K562 (cell line): ENCODE measurements around the gene BAK1. TPM values are rescaled to one million over a fixed set of nuclear protein-coding genes. Genes with fewer than 3 reads are reported as not detected.

Source experiments
- ATAC-seq: fragments of 200-7000 bp; cut with Tn5 transposase; 3 replicates; pipeline ENCODE4 v1.9.1; 2020; ENCODE audit warnings: moderate library complexity
- BruUV-seq: library from RNA; stranded (reverse); fragments of 400-500 nt; replicated peaks from 2 replicates; lab custom pipeline; 2021; lab: Mats Ljungman, UMichigan
- CTCF ChIA-PET: fragments of 300-600 bp; formaldehyde crosslinking; extraction: SDS; loops from one replicate; lab custom pipeline; 2021; ENCODE audit warnings: low intra/inter-chr PET ratio; lab: Yijun Ruan, JAX
- POLR2A ChIA-PET: fragments of 300-600, 350-650 bp; sonication (Branson Sonifier 250); formaldehyde crosslinking; extraction: SDS; loops from one replicate; lab custom pipeline; 2021; ENCODE audit warnings: antibody characterized with exemption, inconsistent platforms; lab: Yijun Ruan, JAX
- DNase-seq, 4 experiments: peaks; one replicate each; pipeline versions ENCODE4 v3.0.0 to v3.0.0-alpha.2; 2011 to 2018; ENCODE audit warnings: low spot score in 3 of 4, mixed read lengths in 3 of 4; ENCODE audit errors: extremely low read depth in 1 of 4
- FAIRE-seq: peaks from 2 replicates; lab custom pipeline; 2011; peaks lifted over from hg19 to GRCh38; lab: Jason Lieb, UNC
- H2AFZ ChIP-seq: 2 replicates; pipeline ENCODE4 v1.6.0; 2011; ENCODE audit warnings: low read depth, low read length, control low read depth, inconsistent platforms
- H3K27ac ChIP-seq: fragments of 200-600 bp; 3 replicates; pipeline ENCODE4 v1.8.0; 2011; ENCODE audit warnings: low read depth, mild to moderate bottlenecking, control low read depth, inconsistent platforms, low read length, moderate library complexity, mixed read lengths; ENCODE audit errors: extremely low read depth
- H3K27me3 ChIP-seq, 2 experiments: fragments of 300-600 bp in 1 of 2; 2 replicates in 1 of 2; 3 replicates in 1 of 2; pipeline versions ENCODE4 v1.6.0 to v1.8.0; 2011; ENCODE audit warnings: inconsistent platforms in 2 of 2, low read length in 2 of 2, mild to moderate bottlenecking in 1 of 2, mixed read lengths in 1 of 2, moderate library complexity in 1 of 2; ENCODE audit not compliant: control insufficient read depth in 2 of 2, insufficient read depth in 2 of 2
- H3K36me3 ChIP-seq: fragments of 300-600 bp; 3 replicates; pipeline ENCODE4 v1.8.0; 2011; ENCODE audit warnings: mild to moderate bottlenecking, low read length, inconsistent platforms; ENCODE audit not compliant: control insufficient read depth, insufficient read depth
- H3K4me1 ChIP-seq, 2 experiments: fragments of 200-600 bp in 1 of 2; replicated peaks in 1 of 2; 2 replicates in 1 of 2; 3 replicates in 1 of 2; pipeline versions ENCODE4 v1.5.1 to v1.8.0; 2011; ENCODE audit warnings: inconsistent platforms in 2 of 2, low read length in 2 of 2, mild to moderate bottlenecking in 1 of 2, mixed read lengths in 1 of 2, moderate library complexity in 1 of 2; ENCODE audit not compliant: control insufficient read depth in 2 of 2, insufficient read depth in 2 of 2
- H3K4me2 ChIP-seq: 2 replicates; pipeline ENCODE4 v1.6.1; 2011; ENCODE audit warnings: low read length, control low read depth, inconsistent platforms, mixed read lengths; ENCODE audit not compliant: insufficient read depth
- H3K4me3 ChIP-seq: fragments of 200-600 bp; sonication (generic), shearing (Covaris generic); 2 replicates; pipeline ENCODE4 v1.5.1; 2016; ENCODE audit warnings: control low read depth, inconsistent platforms
- H3K79me2 ChIP-seq: fragments of 200-600 bp; 3 replicates; pipeline ENCODE4 v1.8.0; 2011; ENCODE audit warnings: low read length, inconsistent platforms; ENCODE audit not compliant: control insufficient read depth, insufficient read depth
- H3K9ac ChIP-seq, 2 experiments: 2 replicates each; pipeline versions ENCODE4 v1.6.0 to v1.6.1; 2011; ENCODE audit warnings: low read depth in 2 of 2, low read length in 2 of 2, control low read depth in 1 of 2, inconsistent platforms in 1 of 2, mild to moderate bottlenecking in 1 of 2, mixed read lengths in 1 of 2; ENCODE audit not compliant: insufficient read depth in 1 of 2
- H3K9me1 ChIP-seq: one replicate; pipeline ENCODE4 v1.6.0; 2011; ENCODE audit warnings: inconsistent platforms, mild to moderate bottlenecking, low read length, moderate library complexity; ENCODE audit not compliant: control insufficient read depth, insufficient read depth
- H3K9me3 ChIP-seq: replicated peaks from 2 replicates; pipeline ENCODE4 v1.5.1; 2011; ENCODE audit warnings: low read depth, low read length, inconsistent platforms; ENCODE audit not compliant: control insufficient read depth, insufficient read depth
- H4K20me1 ChIP-seq: replicated peaks from 2 replicates; pipeline ENCODE4 v1.6.1; 2011; ENCODE audit warnings: low read length, inconsistent platforms, mixed read lengths; ENCODE audit not compliant: control insufficient read depth, insufficient read depth
- MEF2A ChIP-seq: IDR thresholded peaks from 2 replicates; pipeline ENCODE4 v1.6.1; 2011; ENCODE audit warnings: low read depth, mild to moderate bottlenecking, low read length, moderate library complexity; ENCODE audit not compliant: control insufficient read depth
- NR2F6 ChIP-seq: fragments of 450-650 bp; formaldehyde crosslinking; IDR thresholded peaks from 2 replicates; pipeline ENCODE4 v1.4.0; 2020; ENCODE audit warnings: mild to moderate bottlenecking
- NR3C1 ChIP-seq: sonication (generic); formaldehyde crosslinking; IDR thresholded peaks from 2 replicates; pipeline ENCODE4 v1.8.1; 2022; ENCODE audit warnings: missing genetic modification reagents
- PHTF2 ChIP-seq: fragments of 250-450 bp; sonication (Bioruptor Pico); IDR thresholded peaks from 2 replicates; pipeline ENCODE4 v1.5.0; 2021; ENCODE audit warnings: mild to moderate bottlenecking
- POLR3G ChIP-seq: IDR thresholded peaks from 2 replicates; pipeline ENCODE4 v1.6.1; 2011; ENCODE audit not compliant: insufficient read length, insufficient replicate concordance; ENCODE audit errors: extremely low read depth
- ZNF232 ChIP-seq: sonication (generic); formaldehyde crosslinking; IDR thresholded peaks from 2 replicates; pipeline ENCODE4 v1.8.0; 2022; ENCODE audit warnings: mild to moderate bottlenecking, missing genetic modification reagents
- ZNF444 ChIP-seq: fragments of 250-450 bp; sonication (Bioruptor Pico); IDR thresholded peaks from 2 replicates; pipeline ENCODE4 v1.4.0; 2020; ENCODE audit warnings: mild to moderate bottlenecking, moderate library complexity
- WGBS: fragments of 100-300 bp; shearing (Covaris generic); methylation state at CpG from one replicate; pipeline ENCODE4 v1.1.6; 2016; ENCODE audit warnings: low coverage, mixed read lengths; ENCODE audit not compliant: insufficient coverage; ENCODE audit errors: missing lambda C conversion rate; 5-methylcytosine and 5-hydroxymethylcytosine counted together
- in situ Hi-C: fragments of 300-500 bp; cut with MboI; formaldehyde crosslinking; loops from 4 replicates; pipeline ENCODE4 v1.15.0; 2018; ENCODE audit warnings: inconsistent platforms, mixed read lengths
- intact Hi-C: fragments of 100-400 bp; cut with micrococcal nuclease; formaldehyde crosslinking; loops from 2 replicates; pipeline ENCODE4 v1.14.2; 2022
- polyA plus RNA-seq, 8 experiments: library from polyadenylated mRNA; depleted of rRNA in 4 of 8; stranded (reverse) in 5 of 8; unstranded in 3 of 8; fragments of >200 nt; fragmentation: Nextera tagmentation in 2 of 8; fragmentation: Illumina TruSeq in 1 of 8; extraction: Ambion mirVana in 2 of 8; extraction: Trizol in 1 of 8; gene quantifications; 2 replicates each; pipeline versions ENCODE4 v1.2.1 to v1.2.3, GENCODE V29; 2011 to 2014; ENCODE audit warnings: inconsistent platforms in 1 of 8, missing spikeins in 1 of 8
- total RNA-seq, 7 experiments: library from RNA; depleted of rRNA in 6 of 7; stranded (reverse); fragments of >200 nt in 6 of 7; fragmentation: Illumina TruSeq in 2 of 7; extraction: Trizol in 2 of 7; gene quantifications; 2 replicates each; pipeline versions ENCODE4 v1.2.1 to v1.2.3, GENCODE V29; 2011 to 2021; ENCODE audit warnings: low replicate concordance in 1 of 7
- TF ChIP-seq, protein P1 (sequence below): sonication (generic); formaldehyde crosslinking; IDR thresholded peaks from 2 replicates; pipeline ENCODE4 v1.8.0; 2022; ENCODE audit warnings: mild to moderate bottlenecking, missing genetic modification reagents
- TF ChIP-seq, protein P2 (sequence below): fragments of 250-450 bp; sonication (Bioruptor Pico); IDR thresholded peaks from 2 replicates; pipeline ENCODE4 v1.4.0; 2020
- TF ChIP-seq, protein P3 (sequence below): sonication (generic); formaldehyde crosslinking; IDR thresholded peaks from 2 replicates; pipeline ENCODE4 v1.8.1; 2023; ENCODE audit warnings: mild to moderate bottlenecking, missing genetic modification reagents
- TF ChIP-seq, protein P4 (sequence below), 3 experiments: fragments of 200-800 bp in 1 of 3; fragments of 250-450 bp in 1 of 3; fragments of 450-650 bp in 1 of 3; sonication (Bioruptor Pico) in 1 of 3; sonication (Bioruptor generic) in 1 of 3; formaldehyde crosslinking in 1 of 3; IDR thresholded peaks; 2 replicates each; pipeline versions ENCODE4 v1.6.1 to v1.8.0; 2016 to 2022; ENCODE audit warnings: mild to moderate bottlenecking in 2 of 3, missing genetic modification characterization in 2 of 3, missing compliant biosample characterization in 1 of 3, moderate library complexity in 1 of 3

Gene BAK1
- total and polyA plus RNA-seq, 9 of the 15 experiments (the other 6 are each of a cell fraction or from before 2014, with no cell fraction given), result 5.4 to 30.7 (median 18.9) TPM

DNA sequence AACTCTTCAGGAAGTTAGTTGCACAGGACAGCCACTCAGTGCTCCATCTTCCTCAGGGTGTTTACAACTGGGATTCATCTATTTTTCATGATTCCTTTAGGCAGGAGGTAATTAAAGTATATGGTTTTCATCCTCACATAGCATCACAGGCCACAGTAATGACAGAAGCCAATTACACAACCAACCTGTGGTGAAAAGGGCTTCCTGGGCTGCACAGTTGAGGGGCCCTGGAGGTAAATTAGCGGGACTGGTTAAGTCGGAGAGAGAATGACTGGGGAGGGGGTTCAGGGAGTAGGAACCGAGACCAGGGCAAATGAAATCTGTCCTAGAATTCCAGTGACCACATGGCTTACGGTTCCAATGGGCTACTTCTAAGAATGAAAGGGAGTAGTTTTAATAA lies 37.0 kb downstream of the BAK1 start:
- Histone ChIP-seq H3K9ac (no peak overlapping the region), H2AFZ (no peak overlapping the region), H3K27me3 (no peaks in the 10 kb centered on the region), H3K4me2 (no peak overlapping the region), H4K20me1 (no peaks in the 10 kb centered on the region), H3K27ac (no peak overlapping the region), H3K4me3 (no peak overlapping the region), H3K36me3 (no peaks in the 10 kb centered on the region), H3K9me1 (no peaks in the 10 kb centered on the region), H3K79me2 (no peaks in the 10 kb centered on the region), H3K9me3 (no peaks in the 10 kb centered on the region), H3K4me1 (peaks cover 4 to 5% of the 10 kb centered on the region in 2 experiments; a peak in 3 of 5 replicates)
- CTCF ChIA-PET, result no interaction called here
- ATAC-seq (no peak), FAIRE-seq (no peak), DNase-seq (no peak)
- intact Hi-C loops (no loop called here), in situ Hi-C loops (no loop called here)
- BruUV-seq, result no TSS peak
- POLR2A ChIA-PET, result interaction anchor here (0.6 to 1.0 kb wide), 2 partner anchors 12 to 34 kb away, joined by 3 to 4 read pairs; no protein-coding TSS in a partner anchor
- 47% methylated on average over 4 of the region's 4 CpGs for WGBS
- TF ChIP-seq NR3C1, result no peak
- TF ChIP-seq, protein P1, sequence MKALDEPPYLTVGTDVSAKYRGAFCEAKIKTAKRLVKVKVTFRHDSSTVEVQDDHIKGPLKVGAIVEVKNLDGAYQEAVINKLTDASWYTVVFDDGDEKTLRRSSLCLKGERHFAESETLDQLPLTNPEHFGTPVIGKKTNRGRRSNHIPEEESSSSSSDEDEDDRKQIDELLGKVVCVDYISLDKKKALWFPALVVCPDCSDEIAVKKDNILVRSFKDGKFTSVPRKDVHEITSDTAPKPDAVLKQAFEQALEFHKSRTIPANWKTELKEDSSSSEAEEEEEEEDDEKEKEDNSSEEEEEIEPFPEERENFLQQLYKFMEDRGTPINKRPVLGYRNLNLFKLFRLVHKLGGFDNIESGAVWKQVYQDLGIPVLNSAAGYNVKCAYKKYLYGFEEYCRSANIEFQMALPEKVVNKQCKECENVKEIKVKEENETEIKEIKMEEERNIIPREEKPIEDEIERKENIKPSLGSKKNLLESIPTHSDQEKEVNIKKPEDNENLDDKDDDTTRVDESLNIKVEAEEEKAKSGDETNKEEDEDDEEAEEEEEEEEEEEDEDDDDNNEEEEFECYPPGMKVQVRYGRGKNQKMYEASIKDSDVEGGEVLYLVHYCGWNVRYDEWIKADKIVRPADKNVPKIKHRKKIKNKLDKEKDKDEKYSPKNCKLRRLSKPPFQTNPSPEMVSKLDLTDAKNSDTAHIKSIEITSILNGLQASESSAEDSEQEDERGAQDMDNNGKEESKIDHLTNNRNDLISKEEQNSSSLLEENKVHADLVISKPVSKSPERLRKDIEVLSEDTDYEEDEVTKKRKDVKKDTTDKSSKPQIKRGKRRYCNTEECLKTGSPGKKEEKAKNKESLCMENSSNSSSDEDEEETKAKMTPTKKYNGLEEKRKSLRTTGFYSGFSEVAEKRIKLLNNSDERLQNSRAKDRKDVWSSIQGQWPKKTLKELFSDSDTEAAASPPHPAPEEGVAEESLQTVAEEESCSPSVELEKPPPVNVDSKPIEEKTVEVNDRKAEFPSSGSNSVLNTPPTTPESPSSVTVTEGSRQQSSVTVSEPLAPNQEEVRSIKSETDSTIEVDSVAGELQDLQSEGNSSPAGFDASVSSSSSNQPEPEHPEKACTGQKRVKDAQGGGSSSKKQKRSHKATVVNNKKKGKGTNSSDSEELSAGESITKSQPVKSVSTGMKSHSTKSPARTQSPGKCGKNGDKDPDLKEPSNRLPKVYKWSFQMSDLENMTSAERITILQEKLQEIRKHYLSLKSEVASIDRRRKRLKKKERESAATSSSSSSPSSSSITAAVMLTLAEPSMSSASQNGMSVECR, result no peak
- no peak for TF ChIP-seq PHTF2
- TF ChIP-seq, protein P2, sequence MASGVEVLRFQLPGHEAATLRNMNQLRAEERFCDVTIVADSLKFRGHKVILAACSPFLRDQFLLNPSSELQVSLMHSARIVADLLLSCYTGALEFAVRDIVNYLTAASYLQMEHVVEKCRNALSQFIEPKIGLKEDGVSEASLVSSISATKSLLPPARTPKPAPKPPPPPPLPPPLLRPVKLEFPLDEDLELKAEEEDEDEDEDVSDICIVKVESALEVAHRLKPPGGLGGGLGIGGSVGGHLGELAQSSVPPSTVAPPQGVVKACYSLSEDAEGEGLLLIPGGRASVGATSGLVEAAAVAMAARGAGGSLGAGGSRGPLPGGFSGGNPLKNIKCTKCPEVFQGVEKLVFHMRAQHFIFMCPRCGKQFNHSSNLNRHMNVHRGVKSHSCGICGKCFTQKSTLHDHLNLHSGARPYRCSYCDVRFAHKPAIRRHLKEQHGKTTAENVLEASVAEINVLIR (CRISPR knock-in tag), result no peak
- TF ChIP-seq POLR3G, result no peak
- TF ChIP-seq ZNF232 (CRISPR knock-in tag), result no peak
- no peak for TF ChIP-seq MEF2A
- TF ChIP-seq, protein P3, sequence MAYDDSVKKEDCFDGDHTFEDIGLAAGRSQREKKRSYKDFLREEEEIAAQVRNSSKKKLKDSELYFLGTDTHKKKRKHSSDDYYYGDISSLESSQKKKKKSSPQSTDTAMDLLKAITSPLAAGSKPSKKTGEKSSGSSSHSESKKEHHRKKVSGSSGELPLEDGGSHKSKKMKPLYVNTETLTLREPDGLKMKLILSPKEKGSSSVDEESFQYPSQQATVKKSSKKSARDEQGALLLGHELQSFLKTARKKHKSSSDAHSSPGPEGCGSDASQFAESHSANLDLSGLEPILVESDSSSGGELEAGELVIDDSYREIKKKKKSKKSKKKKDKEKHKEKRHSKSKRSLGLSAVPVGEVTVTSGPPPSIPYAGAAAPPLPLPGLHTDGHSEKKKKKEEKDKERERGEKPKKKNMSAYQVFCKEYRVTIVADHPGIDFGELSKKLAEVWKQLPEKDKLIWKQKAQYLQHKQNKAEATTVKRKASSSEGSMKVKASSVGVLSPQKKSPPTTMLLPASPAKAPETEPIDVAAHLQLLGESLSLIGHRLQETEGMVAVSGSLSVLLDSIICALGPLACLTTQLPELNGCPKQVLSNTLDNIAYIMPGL (CRISPR knock-in tag), result no peak
- TF ChIP-seq ZNF444 (CRISPR knock-in tag), result no peak
- no peak for TF ChIP-seq NR2F6 (CRISPR knock-in tag)
- TF ChIP-seq, protein P4, sequence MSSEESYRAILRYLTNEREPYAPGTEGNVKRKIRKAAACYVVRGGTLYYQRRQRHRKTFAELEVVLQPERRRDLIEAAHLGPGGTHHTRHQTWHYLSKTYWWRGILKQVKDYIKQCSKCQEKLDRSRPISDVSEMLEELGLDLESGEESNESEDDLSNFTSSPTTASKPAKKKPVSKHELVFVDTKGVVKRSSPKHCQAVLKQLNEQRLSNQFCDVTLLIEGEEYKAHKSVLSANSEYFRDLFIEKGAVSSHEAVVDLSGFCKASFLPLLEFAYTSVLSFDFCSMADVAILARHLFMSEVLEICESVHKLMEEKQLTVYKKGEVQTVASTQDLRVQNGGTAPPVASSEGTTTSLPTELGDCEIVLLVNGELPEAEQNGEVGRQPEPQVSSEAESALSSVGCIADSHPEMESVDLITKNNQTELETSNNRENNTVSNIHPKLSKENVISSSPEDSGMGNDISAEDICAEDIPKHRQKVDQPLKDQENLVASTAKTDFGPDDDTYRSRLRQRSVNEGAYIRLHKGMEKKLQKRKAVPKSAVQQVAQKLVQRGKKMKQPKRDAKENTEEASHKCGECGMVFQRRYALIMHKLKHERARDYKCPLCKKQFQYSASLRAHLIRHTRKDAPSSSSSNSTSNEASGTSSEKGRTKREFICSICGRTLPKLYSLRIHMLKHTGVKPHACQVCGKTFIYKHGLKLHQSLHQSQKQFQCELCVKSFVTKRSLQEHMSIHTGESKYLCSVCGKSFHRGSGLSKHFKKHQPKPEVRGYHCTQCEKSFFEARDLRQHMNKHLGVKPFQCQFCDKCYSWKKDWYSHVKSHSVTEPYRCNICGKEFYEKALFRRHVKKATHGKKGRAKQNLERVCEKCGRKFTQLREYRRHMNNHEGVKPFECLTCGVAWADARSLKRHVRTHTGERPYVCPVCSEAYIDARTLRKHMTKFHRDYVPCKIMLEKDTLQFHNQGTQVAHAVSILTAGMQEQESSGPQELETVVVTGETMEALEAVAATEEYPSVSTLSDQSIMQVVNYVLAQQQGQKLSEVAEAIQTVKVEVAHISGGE (CRISPR knock-in tag; IDR thresholded peaks at IDR 0.05), result no peak
